GM18517 (cell line): ENCODE data around the gene TNFRSF18.

Experiments used
- ATAC-seq: cut with Tn5 transposase; IDR thresholded peaks from one replicate; pipeline ENCODE4 v1.9.1; 2021; ENCODE audit warnings: mild to moderate bottlenecking, moderate library complexity; ENCODE audit not compliant: unreplicated experiment

TNFRSF18 gene

DNA sequence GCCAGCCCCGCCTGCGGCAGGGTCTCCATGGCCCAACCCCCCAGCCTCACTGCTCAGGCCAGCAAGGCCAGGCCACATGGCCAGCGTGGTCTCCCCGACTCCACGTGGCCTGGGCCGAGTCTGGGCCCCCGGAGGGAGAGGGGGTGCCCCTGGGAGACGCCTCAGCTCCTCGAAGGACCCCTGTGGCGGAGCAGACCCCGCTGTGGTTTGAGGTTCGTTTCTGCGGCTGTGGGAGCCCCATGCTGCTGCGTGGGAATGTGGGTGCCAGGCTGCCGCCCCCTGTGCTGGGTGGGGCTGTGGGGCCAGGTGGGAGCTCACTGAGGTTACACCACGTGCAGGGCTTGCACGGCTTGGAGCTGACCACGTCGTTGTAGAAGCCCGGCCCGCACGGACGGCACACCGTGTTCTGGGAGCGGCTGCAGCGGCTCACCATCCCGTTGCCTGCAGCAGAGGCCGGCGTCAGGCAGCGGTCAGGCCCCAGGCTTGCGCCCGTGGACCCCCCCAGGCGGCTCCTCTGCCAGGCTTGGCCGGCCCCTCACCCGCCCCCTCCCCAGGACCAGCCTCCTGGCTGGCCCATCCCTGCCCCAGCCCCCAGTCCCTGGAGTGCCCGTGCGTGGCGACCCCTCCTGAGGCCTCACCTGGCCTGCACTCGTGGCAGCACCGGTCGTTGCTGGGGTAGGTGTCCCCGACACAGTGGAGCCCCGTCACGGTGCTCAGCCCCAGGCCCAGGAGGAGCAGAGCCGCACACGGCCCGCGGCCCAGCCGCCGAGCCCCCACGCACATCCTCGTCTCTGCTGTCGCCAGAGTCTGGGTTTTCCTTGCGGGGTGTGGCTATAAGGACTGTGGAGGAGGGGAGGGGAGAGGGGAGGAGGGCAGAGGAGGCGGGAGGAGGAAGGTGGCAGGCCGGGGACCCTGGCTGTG is 7.2 kb upstream of the TNFRSF18 start, which contains the start of gene TNFRSF4:
TNFRSF4 (minus strand) TSS at position 809 of the 921 bp plus-strand sequence; CDS start at position 783, 26 bp downstream.
- ATAC-seq: no peak

DNA sequence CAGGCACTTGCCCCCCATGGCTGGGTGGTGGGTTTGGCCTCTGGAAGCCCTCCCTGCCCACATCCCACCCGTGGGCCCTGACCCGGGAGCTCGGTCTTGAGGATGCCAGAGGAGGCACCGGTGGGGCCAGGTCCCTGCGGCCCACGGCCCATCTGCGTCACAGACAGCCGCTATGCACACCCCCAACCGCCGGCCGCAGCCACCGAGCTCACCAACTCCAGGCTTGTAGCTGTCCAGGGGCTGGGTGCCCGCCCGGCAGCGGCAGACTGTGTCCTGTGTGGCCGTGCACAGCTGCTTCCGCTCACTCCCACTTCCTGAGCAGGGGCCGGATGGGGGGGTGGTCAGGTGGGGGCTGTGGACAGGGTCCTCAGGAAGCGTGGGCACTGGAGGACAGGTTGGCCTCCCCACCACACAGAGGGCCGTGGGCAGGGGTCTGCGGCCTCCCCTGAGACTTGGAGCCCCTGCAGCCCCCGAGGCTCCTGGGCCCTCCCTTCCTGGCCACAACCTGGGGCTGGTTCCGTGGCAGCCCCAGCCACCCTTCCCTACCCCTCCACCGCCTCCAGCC is 6.5 kb upstream of the TNFRSF18 start:
- no peak for ATAC-seq

DNA sequence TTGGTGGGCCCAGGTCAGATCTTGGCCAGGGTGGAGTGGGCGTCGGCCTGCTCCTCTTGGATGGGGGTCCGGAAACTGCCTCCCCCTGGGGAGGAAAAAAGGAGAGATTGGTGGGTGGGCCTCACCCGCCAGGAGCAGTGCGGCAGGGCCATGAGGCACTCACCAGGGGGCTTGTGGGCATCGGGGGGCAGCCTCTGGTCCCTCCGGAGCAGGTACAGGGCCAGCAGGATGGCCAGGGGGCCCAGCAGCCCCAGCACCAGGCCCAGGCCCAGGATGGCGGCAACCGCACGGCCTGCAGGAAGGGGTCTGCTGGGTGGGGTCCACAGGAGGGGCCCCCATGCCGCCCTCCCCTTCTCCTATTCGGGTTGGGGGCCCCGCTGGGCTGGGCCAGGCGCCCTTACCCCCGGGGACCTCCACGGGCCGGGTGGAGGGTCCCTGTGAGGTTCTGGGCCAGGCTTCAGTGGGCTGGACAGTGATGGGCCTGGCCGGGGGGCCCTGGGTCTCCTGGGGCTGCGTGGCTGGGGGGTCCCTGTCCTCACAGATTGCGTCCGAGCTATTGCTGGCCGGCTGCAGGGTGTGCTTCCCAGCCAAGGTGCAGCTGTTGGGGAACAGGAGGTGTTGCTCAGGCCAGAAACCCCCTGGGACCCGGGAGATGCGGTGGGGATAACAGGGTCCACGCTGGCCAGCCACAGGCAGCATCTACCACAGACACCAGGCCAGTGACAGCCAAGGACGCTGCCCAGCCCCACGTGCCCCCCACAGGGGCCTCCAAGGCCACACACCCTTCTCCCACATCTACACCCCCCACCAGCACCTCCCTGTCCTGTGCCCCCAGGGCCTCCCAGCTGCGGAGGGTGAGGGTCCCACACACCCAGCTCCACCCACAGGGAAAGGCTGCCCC is 5.4 kb upstream of the TNFRSF18 start:
- ATAC-seq: no peak

- ATAC-seq: no peak
Measured at GRCh38 chr1:1210726-1211540, 4.5 kb upstream of the TNFRSF18 start.

DNA sequence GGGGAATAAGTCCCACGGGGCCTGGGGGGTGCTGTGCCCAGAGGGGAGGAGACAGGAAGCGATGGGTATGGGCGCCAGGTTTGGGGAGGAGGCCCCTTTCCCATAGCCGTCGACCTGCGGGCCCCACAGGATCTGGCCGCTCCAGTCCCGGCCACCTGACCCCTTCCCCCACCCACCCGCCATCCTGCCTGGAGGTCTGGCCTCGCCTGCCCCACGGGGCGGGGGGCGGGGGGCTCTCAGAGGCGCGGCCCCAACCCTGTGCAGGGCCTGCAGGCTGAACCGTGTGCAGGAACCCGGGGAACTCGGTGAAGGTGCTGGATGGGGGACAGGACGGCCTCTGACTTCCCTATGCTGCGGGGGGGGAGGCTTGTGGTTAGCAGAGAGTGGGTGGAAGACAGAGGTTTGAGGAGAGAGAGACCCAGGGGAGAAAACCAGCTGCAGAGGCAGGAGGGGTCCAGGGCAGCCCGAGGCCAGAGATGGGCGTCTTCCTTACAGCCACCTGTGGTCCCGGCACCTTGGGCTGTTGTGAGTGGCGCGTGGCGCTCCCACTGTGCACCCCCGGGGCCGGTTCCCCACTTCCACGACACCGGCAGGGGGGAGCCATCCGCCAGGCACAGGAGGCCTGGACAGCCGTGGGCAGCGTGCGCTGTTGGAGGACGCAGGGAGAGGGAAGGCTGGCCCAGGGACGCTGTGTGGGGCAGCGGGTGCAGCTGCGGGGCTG is 2.5 kb upstream of the TNFRSF18 start:
- no peak for ATAC-seq

DNA sequence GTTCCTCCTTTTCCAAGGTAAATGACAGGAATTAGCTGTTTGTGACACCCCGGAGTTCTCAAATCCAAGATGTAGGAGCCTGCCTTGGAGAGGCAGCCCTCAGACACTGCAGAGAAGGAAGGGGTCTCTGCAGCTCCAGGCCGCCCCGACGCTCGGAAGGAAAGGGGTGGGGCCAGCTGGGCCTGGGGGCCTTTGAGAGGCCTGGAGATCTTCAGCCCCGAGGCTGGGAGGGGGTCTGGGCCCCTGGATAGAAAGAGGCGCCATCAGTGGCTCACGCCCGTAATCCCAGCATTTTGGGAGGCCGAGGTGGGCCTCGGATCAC is 1.1 kb upstream of the TNFRSF18 start:
- ATAC-seq: no peak

DNA sequence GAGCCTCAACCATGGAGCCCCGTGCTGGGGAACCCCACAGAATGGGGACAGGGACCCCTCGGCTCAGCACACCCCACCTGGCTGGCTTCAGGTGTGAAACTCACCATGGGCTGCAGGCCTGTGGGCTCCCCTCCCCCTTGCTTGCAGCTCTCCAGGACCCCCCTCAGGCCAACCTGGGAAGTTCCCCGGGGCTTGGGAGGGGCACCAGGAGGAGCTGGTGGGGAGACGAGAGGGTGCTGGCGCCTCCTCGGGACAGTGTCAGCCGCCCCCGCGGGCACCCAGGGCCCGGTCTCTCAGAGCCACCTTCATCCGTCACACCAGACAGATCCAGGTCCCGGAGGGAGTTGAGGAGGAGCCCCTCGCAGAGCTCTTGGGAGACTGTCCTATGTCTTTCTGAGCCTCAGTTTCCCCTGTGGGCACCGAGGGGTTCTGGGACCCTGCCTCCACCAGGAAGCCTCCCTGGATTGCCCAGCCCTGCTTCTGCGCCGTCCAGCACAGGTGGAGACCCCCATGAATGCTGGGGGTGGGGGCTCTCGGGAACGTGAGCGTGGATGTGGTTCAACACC is 657 bp upstream of the TNFRSF18 start:
- no peak for ATAC-seq

DNA sequence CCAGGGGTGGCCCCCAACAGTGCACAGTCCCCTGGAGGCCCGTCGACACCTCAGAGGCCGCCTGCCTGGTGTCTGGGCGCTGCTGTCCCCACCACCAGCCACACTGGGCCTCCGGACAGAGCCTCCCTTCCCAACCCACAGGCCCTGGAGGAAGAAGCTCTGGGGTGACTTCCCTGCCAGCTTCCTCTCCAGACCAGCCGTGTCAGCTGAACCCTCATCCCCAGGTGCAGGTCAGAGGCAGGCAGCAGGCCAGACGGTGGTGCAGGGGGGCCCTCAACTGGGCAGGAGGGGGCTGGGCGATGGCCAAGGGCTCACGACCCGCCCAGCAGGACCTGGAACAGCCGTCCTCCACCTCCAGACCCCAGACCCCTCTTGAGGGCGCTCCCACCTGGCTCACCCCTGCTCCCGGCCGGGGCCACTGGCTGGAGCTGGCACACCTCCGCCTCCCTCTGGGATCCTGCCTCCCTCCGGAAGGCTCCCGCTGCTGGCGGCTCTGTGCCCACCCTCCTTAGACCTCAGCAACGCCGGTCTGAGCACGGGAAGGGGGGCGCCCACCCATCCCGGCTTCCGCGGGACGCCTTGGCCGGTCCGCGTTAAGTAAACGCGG is 520 bp downstream of the TNFRSF18 start:
- no peak for ATAC-seq

DNA sequence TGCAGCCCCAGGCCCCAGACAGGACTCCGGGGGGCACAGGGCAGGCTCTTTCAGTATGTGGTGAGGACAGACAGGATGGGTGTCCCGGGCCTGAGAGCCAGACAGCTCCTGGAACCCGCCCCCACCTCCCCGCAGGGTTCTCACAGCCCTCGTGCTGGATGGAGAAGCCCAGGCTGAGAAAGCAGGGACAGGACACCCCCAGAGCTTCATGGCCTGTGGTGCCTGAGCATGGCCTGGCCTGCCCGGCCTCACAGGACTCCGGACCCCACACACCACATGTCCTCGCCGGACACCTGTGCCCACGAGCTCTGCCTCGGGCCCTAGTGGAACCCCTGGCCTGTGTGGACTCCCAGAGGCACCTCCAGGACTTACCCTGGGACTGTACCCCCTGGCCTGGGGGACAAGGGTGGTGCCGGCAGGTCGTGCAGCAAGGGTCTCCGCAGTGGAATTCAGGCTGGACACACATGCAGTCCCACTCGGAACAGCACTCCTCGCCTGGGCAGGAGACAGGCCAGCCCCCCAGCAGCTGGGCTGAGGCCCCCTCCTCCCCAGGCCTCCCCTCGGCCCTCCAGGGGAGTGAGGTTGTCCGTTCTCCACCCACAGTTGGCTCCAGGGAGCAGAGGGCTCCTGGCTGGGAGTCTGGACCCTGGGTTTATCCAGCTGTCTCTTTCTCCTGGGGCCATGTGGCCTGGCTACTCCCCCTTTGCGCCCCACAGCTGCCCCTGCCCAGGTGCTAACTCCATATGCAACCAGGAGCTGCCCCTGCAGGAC is 1.2 kb downstream of the TNFRSF18 start:
- ATAC-seq: no peak

GRCh38 chr1:1204425-1204920 is 1.9 kb downstream of the TNFRSF18 start:
- no peak for ATAC-seq

DNA sequence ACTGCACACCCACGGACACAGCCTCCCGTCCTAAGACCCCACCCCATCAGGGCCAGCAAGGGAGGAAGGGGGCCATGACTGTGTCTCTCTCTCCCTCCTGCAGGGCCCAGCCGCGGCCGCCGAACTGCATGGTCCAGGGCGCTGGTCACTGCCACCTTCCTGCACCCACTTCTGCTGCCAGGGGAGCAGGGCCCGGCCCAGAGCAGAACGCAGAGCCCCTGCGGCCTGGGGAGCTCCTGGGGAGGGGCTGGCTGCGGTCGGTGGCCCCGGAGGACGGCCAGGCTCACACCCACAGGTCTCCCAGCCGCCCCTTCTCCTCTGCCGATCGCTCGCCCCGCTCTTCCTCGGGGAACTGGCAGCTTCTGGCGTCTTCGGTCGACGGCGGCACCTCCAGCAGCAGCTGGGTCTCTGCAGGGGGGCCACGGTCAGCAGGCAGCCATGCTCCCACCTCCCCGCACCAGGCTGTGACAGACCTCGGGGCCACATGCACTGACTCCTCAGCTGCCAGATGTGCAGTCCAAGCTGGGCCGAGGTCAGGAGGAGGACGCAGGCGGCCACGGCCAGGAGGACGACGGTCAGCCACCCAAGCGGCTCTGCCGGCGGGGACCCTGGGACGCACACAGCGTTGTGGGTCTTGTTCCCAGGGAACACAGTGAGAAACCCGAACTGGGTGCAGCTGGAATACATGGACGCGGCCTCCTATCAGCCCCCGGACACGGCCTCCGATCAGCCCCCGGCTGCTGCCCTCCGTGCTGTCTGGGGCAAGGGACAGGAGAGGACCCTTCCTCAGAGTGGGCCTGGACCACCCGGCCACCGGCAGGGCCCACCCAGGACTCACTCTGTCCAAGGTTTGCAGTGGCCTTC is 2.6 kb downstream of the TNFRSF18 start:
- ATAC-seq: no peak

- ATAC-seq: no peak
Measured at GRCh38 chr1:1202831-1203560, 3.4 kb downstream of the TNFRSF18 start.

DNA sequence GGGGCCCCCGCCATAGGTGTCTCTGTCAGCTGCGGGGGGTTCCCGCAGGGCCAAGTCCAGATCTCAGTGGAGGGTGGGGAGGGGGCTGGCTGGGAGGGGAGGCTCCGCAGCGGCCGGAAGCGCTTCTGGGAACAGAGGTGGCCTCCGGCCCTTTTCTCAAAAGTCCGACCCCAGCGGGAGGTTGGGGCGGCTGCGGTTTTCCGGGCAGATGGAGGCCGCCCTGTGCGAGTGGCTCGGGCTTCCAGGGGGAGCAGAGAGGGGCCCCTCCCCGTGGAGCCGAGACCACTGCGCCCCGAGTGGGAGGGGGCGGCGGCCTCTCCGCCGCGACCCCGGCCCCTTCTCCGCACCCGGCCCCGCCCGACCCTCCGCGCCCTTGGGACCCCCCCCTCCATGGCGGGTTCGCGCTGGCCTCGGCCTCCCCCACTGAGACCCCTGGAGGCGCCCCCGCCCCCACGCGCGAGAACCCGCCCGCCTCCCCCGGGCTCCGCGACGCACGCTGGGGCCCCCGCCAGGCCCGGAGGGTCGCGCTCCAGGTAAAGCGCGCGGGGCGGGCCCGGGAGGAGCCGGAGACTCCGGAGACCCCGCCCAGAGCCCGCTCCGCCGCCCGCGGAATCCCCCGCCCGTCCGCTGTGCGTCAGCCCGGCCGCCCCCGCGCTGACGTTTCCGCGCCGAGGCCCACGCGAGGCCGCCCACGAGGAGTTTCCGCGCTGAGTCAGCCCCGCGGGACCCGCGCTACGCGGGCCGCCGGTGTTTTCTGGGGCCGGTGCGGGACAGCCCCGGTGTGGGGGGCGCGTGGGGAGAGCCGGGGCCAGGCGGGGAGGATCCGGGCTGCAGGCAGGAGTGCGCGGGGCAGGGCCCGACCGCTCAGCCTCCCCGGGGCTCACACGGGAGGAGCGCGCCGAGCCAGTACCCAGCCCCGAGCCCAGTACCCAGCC is 5.2 kb downstream of the TNFRSF18 start:
- ATAC-seq: no peak

DNA sequence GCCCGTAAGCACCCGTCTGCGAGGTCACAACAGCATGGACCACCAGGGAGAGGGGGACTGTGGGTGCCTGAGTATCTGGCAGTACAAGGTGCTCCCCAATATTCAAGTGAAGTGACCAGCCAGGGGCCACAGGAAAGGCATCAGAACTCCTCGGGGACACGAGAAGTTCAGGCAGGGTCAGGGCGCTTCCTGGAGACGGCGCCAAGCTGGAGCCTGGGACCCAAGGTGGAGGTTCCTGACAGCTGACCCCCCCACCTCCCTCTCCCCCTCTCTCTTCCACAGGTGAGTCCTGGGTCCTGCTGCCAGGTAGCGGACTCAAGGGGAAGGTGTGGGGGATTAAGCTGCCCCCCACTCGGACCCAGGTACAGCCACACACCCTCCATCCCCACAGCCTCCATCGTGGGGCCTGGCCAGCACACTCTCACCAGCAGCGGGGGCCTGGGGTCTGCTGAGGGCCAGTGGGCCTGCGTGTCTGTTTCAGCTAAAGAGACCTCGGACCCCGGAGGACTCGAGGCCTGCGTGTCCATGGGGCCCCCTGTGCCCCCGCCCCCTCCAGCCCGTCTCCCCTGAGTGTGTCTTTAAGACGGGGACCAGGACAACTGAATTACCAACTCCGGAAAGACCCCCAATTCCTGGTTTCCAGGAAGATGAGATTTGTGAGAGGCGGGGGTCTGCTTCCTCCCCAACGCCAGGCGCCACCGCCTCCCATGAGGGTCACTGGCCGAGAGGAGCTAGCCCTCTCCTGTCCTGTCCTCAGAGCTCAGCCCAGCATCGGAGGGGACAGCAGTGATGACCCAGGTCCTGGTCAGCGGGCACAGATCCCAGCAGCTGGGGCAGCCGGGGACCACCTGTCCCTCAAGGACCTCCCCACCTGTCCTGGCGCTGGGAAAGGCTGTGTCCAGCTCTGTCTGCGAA is 6.2 kb downstream of the TNFRSF18 start:
- no peak for ATAC-seq
